Stimulated activated CD8-positive, alpha-beta memory T cell treated with anti-CD3 and anti-CD28 coated beads, Interleukin-7, amount 100 ng/mL, for 1 hour (primary cell): ENCODE data around the gene HMGCL.
"Not testable (repeated sequence)": the region's sequence is repeated elsewhere in the genome, so short reads cannot be mapped to it uniquely, and the experiment has no call there.

ENCODE experiments used
- DNase-seq, 2 donors: peaks; one replicate each; pipeline ENCODE4 v3.0.0-alpha.2; 2020; ENCODE audit warnings: low read depth in 2 of 2

HMGCL gene

DNA sequence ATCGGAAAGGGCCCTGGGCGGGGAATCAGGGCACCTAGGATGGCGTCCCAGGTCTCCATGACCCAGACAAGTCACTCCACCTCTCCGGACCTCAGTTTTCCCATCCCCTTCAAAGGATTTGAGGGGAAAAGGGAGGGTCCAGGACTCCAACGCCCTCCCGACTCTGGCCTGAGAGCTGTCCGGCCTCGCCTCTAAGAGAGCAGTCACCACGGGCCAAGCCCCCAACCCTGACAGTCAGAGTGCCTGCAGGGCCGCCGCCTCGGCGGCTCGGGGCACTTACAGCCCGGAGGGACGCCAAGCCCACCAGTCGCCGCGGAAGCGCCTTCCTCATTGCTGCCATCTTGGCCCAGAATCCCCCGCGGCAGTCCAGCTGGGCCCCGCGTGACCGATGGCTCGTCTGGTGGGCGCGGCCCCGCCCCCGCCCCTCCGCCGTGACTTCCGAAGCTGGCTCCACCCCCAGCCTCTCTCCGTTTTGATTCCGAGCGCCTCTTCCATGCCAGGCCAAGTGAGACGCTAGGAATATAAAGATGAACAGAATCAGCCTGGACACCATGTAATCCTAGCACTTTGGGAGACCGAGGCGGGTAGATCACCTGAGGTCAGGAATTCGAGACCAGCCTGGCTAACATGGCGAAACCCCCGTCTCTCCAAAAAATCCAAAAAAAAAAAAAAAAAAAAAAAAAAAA is at the start of gene HMGCL:
Gene HMGCL, minus strand, starts transcription at position 354 of the 686 bp plus-strand sequence. Its CDS starts 14 bp downstream, at position 340.
- peak; percentile 76 to 80 for DNase-seq

DNA sequence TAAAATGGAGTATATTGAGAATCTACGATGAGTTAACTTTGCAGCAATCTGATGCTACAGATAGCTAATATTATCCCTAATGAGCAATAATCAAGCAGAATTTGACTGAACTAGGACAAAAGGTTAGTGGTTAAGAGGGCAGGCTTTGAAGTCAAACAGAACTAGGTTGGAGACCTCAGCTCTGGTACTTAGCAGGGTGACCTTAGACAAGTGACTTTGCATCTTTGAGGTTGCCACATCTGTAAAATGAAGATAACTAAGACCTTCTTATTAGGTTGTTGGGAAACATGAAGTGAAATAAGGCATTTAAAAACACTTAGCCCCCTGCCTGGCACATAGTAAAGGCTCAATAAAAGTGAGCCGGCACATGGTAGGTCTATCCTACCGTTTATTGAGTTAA is 47.2 kb upstream of the HMGCL start:
- no peak for DNase-seq

- no peak for DNase-seq
Measured at GRCh38 chr1:23869051-23869450, 43.8 kb upstream of the HMGCL start.

GRCh38 chr1:23868557-23869016 is 43.4 kb upstream of the HMGCL start:
- DNase-seq, result no peak

DNA sequence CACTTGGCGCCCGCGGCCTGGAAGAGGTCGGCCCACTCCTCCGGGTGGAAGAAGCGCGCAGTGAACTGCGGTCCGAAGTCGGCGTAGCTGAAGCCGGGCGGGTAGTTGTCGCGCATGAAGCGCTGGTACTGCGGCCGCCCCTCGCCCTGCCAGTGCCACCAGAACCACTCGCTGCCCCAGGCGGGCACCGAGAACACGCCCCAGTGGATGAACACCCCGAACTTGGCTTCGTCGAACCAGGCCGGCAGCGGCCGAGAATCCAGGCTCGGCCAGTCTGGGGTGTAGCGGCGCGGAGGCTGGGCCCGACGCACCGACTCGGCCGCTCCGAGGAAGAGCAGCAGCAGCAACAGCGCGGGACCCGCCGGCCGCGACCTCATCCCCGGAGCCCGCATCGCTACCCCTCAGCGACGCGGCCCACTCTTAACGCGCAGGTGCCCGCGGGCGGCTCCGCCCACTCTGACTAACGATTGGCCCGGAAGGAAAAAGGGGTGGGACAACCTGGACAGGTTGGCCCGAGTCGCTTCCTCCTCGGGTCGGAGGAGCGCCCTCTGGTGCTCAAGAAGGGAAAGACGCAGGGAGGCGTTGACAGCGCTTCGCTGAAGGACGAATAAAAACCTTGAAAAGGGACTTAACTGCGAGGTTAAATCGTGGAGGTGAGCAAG is 42.8 kb upstream of the HMGCL start, which contains the start of gene FUCA1:
Gene FUCA1, minus strand, starts transcription at position 396 of the 662 bp plus-strand sequence. Its CDS starts 4 bp downstream, at position 392.
- DNase-seq, result peak; percentile 89 to 90

- no peak for DNase-seq
Measured at GRCh38 chr1:23867542-23867894, 42.3 kb upstream of the HMGCL start.

- no peak for DNase-seq
Measured at GRCh38 chr1:23865543-23865930, 40.3 kb upstream of the HMGCL start.

DNA sequence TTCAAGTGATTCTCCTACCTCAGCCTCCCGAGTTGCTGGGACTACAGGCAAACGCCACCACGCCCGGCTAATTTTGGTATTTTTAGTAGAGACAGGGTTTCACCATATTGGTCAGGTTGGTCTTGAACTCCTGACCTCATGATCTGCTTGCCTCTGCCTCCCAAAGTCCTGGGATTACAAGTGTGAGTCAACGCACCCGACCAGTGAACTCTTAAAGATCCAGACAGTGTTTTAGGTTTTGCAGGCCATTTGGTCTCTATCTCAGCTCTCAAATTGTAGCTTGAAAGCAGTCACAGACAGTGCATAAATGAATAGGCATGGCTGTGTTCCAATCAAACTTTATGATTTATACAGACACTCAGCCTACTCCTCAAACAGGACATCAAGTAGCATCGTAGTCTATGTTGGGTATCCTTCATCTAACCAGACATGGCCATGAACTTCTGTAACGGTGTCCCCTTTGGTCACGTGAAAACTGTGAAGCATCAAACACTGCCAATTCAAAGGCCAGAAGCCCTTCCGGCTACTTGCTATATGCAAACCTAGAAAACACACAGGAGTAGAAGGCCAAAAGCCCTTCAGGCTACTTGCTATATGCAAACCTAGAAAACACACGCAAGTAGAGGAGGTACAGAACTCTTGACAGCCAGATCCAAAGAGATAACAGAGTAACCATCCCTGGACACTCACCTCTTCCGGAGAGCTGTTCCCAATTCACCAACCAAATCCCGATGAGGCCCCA is 39.7 kb upstream of the HMGCL start:
- no peak for DNase-seq

DNA sequence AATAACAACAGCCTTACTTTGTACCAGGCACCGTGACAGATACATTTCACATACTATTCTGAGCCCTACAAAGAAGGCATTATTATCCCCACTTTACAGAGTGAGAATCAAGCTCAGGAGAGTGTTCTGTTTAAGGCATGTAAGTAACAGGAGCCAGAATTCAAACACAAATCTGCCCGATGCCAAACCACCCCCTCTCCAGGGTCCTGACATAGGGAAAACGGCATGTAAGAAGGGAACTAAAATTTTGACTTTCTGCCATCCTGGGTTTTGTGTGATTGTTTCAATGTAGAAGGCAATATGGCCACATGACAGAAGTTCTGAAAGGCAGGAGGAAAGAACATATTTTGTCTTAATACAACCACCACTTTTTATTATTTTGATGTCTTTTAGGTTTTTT is 37.4 kb upstream of the HMGCL start:
- no peak for DNase-seq

DNA sequence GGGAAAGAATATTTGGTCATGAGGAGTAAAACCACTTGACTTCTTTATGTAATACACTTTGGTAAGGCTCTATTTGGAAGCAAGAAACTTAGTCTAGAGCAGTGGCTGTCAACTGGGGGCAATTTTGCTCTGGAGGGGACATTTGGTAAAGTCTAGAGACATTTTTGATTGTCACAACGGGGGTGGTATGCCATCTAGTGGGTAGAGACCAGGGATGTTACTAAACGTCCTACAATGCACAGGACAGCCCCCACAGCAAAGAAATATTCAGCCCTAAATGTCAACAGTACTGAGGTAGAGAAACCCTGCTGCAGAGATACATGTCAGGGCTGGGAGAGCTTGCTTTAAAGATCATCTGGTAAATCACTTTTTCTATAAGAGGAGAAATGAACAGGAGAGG is 29.3 kb upstream of the HMGCL start:
- no peak for DNase-seq

DNA sequence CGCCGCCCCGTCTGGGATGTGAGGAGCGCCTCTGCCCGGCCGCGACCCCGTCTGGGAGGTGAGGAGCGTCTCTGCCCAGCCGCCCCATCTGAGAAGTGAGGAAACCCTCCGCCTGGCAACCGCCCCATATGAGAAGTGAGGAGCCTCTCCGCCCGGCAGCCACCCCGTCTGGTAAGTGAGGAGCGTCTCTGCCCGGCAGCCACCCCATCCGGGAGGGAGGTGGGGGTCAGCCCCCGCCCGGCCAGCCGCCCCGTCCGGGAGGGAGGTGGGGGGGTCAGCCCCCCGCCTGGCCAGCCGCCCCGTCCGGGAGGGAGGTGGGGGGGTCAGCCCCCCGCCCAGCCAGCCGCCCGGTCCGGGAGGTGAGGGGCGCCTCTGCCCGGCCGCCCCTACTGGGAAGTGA is 27.9 kb upstream of the HMGCL start:
- DNase-seq, result not testable (repeated sequence)

- not testable (repeated sequence) for DNase-seq
Measured at GRCh38 chr1:23851406-23851805, 26.2 kb upstream of the HMGCL start.

- DNase-seq, result no peak
Measured at GRCh38 chr1:23848673-23849616, 23.7 kb upstream of the HMGCL start.

- DNase-seq, result not testable (repeated sequence)
Measured at GRCh38 chr1:23847482-23848095, 22.4 kb upstream of the HMGCL start.

GRCh38 chr1:23845163-23845562 is 19.9 kb upstream of the HMGCL start:
- no peak for DNase-seq

DNA sequence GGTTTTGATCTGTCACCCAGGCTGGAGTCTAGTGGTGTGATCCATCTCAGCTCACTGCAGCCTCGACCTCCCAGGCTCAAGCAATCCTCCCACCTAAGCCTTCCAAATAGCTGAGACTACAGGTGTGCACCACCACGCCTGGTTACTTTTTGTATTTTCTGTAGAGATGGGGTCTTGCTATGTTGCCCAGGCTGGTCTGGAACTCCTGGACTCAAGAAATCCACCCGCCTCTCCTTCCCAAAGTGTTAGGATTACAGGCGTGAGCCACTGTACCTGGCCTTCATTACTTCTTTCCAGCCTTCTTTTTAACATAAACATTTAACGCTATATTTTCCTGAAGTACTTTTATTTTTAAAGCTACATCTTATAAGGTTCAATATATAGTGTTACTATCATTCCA is 18.4 kb upstream of the HMGCL start:
- no peak for DNase-seq

DNA sequence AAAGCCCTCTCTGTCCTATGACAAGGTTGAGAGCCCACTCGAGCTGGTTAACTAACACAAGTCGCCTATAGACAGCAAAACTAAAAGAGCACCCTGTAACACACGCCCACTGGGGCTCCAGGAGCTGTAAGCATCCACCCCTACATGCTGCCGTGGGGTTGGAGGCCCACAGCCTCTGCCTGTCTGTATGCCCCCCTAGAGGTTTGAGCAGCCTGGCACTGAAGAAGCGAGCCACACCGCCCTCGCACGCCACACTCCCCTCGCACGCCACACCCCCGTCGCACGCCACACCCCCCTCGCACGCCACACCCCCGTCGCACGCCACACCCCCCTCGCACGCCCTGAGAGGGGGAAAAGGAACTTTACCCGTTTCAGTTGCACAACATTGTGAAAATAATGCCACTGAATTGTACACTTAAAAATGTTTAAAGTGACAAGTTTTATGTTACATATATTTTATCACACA is 13.2 kb upstream of the HMGCL start:
- DNase-seq, result peak; percentile 63 to 66

- no peak for DNase-seq
Measured at GRCh38 chr1:23837908-23838307, 12.7 kb upstream of the HMGCL start.

DNA sequence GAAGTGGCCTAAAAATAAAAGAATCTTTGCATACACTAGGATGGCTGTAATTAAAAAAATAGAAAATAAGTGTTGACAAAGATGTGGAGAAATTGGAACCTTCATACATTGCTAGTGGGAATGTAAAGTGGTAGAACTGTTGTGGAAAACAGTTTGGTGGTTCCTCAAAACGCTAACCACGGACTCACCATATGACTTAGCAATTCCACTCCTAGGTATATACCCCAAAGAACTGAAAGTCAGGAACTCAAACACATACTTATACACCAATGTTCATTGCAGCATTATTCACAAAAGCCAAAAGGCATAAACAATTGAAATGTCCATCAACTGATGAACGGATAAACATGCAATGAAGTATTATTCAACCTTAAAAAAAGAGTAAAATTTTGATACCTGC is 10.8 kb upstream of the HMGCL start:
- DNase-seq, result no peak

DNA sequence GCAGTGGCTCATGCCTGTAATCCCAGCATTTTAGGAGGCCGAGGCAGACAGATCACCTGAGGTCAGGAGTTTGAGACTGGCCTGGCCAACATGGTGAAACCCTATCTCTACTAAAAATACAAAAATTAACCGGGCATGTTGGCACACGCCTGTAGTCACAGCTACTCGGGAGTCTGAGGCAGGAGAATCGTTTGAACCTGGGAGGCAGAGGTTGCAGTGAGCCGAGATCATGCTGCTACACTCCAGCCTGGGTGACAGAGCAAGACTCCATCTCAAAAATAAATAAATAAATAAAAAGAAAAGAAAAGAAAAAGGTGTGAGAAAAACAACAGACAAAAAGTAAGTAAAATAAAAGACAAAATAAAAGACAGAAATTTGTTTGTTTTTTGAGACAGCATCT is 8.9 kb upstream of the HMGCL start:
- not testable (repeated sequence) for DNase-seq

DNA sequence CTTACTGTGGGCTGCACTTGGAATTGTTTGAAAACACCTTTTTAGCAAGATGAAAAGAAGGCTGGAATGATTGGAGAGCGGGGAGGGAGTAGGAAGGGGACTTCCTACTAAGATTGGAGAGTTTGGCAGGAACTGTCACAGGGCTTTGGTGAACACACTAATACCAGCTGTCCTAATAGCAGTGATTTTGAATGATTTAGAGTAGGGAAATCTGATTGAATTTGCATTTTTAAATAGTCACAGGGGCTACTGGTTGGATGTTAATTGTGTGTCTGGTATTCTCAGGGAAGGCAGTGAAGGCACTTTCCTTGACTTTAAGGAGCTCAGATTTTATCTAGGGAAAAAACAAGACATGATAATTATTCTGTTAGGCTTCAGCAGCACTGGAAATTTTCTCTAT is 2.5 kb upstream of the HMGCL start:
- no peak for DNase-seq
